Measurements from ENCODE around the gene SLC7A14. TPM values are rescaled to one million over a fixed set of nuclear protein-coding genes. Genes with fewer than 3 reads are reported as not detected.

The SLC7A14 gene
- total and polyA plus RNA-seq, 2 donors (not counting 3 experiments of a cell fraction or from before 2014, with no cell fraction given): 0.07 to 0.57 TPM

GRCh38 chr3:170496868-170497140 lies 89.1 kb downstream of the SLC7A14 start:
- intact Hi-C loops (cut with micrococcal nuclease): no loop called here
- ChIA-PET POLR2A (no interaction called here), CTCF (interaction anchor here (0.6 to 2.6 kb wide), 6 partner anchors 20 to 315 kb away, joined by 3 to 12 read pairs (median 4); no protein-coding TSS in a partner anchor)
- no peak overlapping the region for H2AFZ ChIP-seq (ENCODE audit: low read depth, low read length)
- no peaks in the 10 kb centered on the region for H3K9me1 ChIP-seq (replicated peaks; ENCODE audit: control insufficient read depth, extremely low read depth, insufficient read depth, low read length)
- H3K4me1 ChIP-seq (ENCODE audit: control insufficient read depth, extremely low read depth, insufficient read depth, low read length): no peaks in the 10 kb centered on the region
- H3K79me2 ChIP-seq (ENCODE audit: control insufficient read depth, insufficient read depth, low read length): no peaks in the 10 kb centered on the region
- no peak for FAIRE-seq
- no peaks in the 10 kb centered on the region for H4K20me1 ChIP-seq (replicated peaks; ENCODE audit: control insufficient read depth, extremely low read depth, insufficient read depth, low read length)
- no peaks in the 10 kb centered on the region for H3K27me3 ChIP-seq (ENCODE audit: control insufficient read depth in 2 of 2, insufficient read depth in 2 of 2, low read length in 2 of 2)
- H3K9ac ChIP-seq (replicated peaks; ENCODE audit: extremely low read depth, insufficient read depth, low read length): no peak overlapping the region
- H3K27ac ChIP-seq (ENCODE audit: insufficient read depth, low read depth, low read length): no peak overlapping the region
- no peak for TF ChIP-seq MYC (IDR thresholded peaks at IDR 0.05; ENCODE audit: low read depth, low read length)
- no peak for TF ChIP-seq CTCF (IDR thresholded peaks at IDR 0.05; ENCODE audit: extremely low read depth in 1 of 2, insufficient read depth in 1 of 2, low read depth in 1 of 2, low read length in 2 of 2)
- TF ChIP-seq POLR2AphosphoS5 (IDR thresholded peaks at IDR 0.05; ENCODE audit: insufficient read depth, low read depth, low read length): no peak
- TF ChIP-seq FOS (IDR thresholded peaks at IDR 0.05; ENCODE audit: borderline replicate concordance, insufficient read depth, low read length): no peak
- no peak for TF ChIP-seq JUN (IDR thresholded peaks at IDR 0.05; ENCODE audit: borderline replicate concordance, insufficient read depth, insufficient read length, low read depth)
- TF ChIP-seq GATA2 (IDR thresholded peaks at IDR 0.05; ENCODE audit: insufficient read depth, insufficient read length, low read depth, low read length): no peak
- no peak for TF ChIP-seq POLR2A (IDR thresholded peaks at IDR 0.05; ENCODE audit: low read depth, low read length)
- TF ChIP-seq EZH2 (IDR thresholded peaks at IDR 0.05; ENCODE audit: borderline replicate concordance, low read depth, low read length, severe bottlenecking): no peak
- TF ChIP-seq MAX (IDR thresholded peaks at IDR 0.05; ENCODE audit: insufficient read depth, insufficient read length): no peak
- H3K36me3 ChIP-seq (ENCODE audit: control insufficient read depth in 2 of 2, extremely low read depth in 1 of 2, insufficient read depth in 2 of 2, low read length in 2 of 2): no peaks in the 10 kb centered on the region
- no peak for DNase-seq (ENCODE audit: low read depth, low spot score)
- dilution Hi-C loops (cut with MboI; ENCODE audit: extremely low pct_ligation_motif_present, low sequenced_read_pairs): no loop called here
- no peaks in the 10 kb centered on the region for H3K9me3 ChIP-seq (replicated peaks; ENCODE audit: control insufficient read depth, insufficient read depth, low read length)
- no TSS peak for BruUV-seq (replicated peaks)
- no peak overlapping the region for H3K4me3 ChIP-seq (replicated peaks in 1 of 3; ENCODE audit: insufficient read depth in 1 of 3, low read depth in 1 of 3, low read length in 3 of 3)
- no peak overlapping the region for H3K4me2 ChIP-seq (ENCODE audit: insufficient read depth, low read length)
